HG02623 (cell line): ENCODE results near the gene GAS1.

Experiments
- ATAC-seq: cut with Tn5 transposase; IDR thresholded peaks from one replicate; pipeline ENCODE4 v1.9.1; 2021; ENCODE audit warnings: moderate library complexity; ENCODE audit not compliant: unreplicated experiment

Gene GAS1, protein sequence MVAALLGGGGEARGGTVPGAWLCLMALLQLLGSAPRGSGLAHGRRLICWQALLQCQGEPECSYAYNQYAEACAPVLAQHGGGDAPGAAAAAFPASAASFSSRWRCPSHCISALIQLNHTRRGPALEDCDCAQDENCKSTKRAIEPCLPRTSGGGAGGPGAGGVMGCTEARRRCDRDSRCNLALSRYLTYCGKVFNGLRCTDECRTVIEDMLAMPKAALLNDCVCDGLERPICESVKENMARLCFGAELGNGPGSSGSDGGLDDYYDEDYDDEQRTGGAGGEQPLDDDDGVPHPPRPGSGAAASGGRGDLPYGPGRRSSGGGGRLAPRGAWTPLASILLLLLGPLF

DNA sequence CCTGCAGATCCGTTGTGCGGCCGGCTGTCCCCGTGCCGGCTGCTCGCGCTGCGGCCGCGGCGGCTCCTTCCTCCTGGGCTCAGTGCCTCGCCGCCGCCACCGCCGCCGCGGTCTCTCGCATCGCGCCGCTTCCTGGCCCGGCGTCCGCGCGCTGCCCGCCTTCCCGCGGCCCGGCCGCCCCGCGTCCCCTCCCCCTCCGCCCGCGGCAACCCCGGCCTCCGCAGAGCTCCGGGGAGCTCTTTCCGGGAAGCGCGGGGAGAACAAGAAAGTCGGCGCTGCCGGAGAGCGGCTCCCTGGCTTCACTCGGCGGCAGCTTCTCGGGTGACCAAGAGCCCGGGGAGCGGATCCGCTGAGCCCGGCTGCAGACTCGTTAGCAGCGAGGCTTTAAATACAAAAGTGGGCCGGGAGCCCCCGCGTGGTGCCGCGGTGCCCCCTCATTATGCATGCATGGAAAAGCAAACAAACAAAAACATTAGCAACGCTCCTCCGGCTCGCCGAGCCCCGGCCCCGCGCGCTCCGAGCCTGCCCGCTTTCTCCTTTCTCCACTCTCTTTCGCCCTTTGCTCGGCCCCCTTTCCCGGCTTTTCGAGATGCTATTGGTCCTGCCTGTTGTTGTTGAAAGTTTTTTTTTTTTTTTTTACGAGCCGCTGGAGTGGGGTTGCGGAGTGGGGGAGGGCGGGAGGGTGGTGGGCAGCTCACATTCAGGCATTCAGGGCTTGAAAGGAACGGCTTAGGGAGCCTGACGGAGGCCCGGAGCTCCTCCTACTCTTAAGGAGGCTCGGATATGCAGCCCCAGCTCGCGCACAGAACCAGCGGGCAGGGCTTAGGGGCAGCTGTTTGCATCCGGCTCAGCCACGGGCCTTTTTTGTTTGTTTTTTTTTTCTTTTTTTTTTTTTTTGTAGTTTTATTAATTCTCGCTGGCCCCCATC is at the start of gene GAS1:
Gene GAS1, minus strand, starts transcription at position 361 of the 928 bp plus-strand sequence. CDS start 727 bp downstream, outside the sequence.
- ATAC-seq = peak; percentile 41

DNA sequence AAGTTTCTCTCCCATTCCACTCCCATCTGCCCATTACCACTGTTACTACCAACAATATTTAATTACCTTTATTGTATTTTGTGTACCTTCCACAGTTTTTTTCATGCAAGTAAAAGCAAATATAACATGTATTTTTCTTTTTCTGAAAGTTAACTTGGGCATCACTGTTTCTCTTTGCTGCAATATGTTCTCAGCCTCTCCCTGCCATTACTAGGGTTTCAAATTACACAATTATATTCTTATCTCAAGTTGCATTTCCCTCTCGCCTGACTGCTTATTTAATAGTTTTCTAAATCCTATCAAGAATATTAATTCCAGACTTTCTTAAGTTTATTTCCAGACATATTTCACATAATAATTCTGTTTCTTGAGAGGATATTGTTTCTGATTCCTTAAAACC is 46.9 kb upstream of the GAS1 start:
- no peak for ATAC-seq

DNA sequence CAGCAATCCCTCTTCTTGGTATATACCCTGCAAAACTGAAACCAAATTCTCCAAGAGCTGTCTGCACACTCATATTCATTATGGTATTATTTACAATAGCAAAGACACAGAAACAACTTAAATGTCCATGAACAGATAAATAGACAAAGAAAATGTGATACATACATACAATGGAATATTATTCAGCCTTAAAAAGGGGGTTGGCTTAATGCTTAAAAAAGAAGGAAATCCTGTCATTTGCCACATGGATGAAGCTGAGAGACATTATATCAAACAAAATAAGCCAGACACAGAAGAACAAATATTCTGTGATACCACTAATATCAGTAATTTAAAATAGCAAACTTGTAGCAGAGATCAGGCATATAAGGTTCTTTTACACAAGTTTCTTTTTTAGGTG is 46.5 kb upstream of the GAS1 start:
- no peak for ATAC-seq

DNA sequence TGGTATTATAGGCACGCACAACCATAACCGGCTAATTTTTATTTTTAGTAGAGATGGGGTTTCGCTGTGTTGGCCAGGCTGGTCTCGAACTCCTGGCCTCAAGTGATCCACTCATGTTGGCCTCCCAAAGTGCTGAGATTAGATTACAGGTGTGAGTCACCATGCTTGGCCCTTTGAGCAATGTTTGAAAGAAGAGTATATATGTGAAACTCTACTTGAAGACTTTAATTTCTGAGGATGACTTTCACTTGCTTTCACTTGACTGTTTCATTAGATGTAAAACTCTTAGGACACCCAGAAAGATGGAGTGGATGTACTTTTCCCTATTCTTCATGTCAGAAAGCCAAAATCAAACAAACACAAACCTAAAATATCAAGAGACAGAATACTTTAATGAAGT is 43.8 kb upstream of the GAS1 start:
- ATAC-seq = no peak

DNA sequence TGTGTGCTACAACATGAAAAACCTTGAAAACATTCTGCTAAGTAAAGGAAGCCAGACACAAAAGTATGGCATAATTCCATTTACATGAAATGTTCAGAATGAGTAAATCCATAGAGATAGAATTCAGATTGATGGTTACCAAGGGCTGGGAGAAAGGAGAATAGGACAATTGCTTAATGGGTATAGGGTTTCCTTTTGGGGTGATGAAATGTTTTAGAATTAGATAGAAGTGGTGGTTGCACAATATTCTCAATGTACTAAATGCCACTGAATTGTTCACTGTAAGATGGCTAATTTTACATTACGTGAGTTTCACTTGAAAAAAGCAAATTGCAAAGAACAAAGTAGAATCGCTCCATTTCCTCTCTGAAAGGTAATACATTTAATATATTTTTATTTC is 43.0 kb upstream of the GAS1 start:
- ATAC-seq = no peak

DNA sequence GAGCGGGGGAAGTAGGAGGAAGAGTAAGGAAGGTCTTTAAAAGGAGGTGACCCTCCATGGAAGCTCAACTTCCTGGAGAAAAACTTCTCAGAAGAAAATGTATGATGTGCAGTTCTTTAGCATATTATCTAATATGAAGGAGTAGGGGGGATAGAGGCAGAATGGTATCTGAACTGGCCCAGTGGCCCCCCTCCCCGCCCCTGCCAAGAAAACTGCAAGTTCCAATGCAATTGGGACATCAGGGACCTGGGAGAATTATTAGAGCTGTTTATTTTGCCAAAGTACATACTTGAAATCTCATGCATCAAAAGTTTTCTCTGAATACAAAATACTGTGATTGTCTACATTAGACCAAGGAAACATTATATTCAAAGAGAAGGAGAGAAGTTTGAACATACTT is 40.6 kb upstream of the GAS1 start:
- no peak for ATAC-seq

DNA sequence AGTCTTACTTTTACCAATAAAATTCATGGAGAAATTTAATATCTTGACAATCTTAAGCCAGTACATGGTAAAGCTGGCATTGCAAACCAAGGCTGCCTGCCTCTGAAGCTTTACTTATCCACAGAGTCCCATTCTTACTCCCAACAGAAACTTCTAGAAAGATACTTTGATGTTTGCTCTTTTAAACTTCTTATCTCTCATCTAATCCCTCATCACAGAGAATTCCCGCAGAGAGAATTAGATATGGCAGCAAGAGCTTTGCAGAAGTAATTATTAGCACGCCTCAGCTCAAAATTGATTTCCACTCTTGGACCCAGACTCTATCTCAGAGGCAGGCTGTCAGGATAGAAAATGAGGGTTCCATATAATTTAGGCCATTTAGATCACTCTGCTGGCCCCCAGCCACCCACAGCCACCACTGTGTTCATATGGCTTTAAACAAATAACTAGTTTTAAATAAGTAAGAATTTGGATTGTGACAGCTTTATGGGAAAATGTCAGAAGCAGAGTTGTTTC is 37.9 kb upstream of the GAS1 start:
- ATAC-seq = no peak

DNA sequence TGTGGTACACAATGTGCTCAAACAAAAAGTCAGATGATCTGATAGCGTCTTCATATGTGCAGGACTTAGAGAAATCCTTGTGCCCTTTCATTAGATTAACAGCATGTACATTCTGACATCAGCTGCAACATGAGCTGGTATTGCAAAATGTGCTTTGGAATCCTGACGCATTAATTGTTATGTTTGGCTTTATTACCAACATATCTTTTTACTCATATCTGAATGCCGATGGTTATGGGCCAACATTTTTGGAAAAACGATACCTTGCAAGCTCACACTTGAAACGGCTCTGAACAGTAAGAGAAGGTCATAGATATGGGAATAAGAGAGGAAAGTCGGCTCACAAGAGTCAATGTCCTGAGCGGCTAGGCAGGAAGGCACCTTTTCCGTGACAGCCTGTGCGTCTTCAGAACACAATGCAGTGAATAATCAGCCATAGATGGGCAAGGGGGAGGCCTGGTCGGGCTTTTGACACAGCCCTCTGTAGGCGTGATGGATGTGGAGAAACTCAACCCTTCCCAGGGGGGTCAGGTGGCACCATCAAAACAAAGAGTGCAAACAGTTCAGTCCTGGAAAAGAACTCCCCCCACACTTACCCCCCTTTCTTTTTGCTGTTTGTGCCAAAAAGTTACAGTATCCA is 36.4 kb upstream of the GAS1 start:
- no peak for ATAC-seq

DNA sequence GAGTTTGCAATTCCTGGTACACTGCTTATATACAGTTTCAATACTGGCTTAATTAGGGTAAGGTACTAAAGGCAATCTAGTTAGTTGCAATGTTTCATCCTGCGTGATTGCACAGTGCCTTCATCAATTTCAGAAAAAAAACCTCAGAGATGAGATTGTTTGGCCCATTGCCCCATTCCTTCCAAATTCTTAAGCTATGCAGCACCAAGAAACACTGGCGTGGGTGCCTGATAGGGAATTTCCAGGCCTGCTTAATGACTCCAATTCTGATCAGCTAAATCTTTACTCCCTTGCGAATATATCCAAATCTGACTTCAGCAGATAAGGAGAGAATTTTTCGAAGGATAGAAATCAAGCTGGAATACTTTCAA is 35.9 kb upstream of the GAS1 start:
- ATAC-seq = no peak

DNA sequence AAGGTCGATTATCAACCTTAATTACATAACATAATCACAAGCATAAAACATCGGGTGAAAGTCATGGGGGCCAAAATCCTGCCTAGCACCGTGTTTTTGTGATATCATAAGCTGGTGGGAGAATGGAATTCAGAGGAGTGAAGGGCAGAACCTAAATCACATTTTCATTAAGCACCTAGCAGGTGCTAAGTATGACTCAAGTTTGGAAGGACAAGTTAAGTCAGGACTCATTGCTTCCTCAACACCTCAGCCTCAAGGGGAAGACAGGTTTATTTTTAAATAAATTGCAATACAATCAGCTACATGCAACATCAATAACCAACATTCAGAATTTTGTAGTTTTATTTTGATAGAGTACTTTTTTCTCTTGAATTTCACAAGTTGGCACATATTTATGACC is 33.5 kb upstream of the GAS1 start:
- no peak for ATAC-seq

DNA sequence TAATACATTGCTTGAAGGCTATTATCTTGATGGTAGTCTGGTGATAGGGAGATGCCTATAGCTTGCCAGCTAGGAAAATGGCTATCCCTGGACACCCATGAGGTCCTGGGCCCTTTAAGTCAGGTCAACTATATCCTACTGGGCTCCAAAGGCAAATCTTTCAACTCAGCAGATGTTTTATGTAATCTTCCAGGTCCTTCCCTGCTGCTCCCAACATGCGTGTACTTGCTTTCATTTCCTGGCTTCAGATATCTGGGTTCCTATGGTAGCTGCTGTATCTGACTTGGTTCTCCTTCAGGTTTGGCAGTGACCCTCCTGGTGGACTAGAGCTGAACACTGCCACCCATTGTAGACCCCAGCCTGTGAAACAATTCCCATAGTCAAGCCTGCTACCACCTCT is 32.4 kb upstream of the GAS1 start:
- no peak for ATAC-seq

DNA sequence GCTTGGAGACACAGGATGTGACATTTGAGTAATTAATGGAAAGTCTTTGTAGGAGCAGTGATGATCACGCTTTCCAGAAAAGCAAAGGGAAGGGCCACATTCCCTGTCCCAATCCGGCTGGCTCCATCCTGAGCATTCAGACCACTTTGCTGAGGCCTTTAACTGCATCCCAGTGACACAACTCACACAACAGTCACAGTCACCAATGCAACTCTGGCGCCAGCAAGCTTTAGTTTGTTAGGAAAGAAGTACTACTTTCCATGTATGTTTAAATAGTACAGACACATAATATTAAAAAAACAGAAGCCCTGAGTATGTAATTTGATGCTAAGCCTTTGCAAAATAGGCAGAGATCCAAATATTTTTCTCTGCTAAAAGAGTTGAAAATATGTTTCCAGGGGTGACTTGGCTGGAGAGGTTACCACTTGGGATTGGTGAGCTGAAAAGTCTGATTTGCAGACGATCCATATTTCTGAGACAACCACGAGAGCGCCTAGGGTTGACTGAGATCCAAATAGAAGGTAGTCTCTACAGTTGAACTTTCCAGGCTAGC is 31.7 kb upstream of the GAS1 start:
- no peak for ATAC-seq

DNA sequence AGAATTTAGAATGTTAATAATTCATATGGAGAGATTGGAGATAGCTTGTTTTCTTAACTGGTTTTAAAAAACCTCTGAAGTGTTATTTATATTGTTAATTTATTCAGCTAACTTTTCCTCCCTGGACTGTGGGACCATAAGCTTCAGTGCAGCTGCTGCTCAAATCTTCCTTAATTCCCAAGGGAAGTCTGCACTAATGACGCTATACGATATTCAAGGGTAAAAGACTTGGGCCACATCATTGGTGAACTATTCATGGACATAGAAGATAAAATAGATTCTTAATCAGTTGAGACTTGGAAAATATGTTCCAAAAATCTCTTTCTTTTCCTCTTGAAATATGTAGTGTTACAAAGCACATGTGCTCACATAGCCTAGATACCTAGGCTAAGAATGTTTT is 31.1 kb upstream of the GAS1 start:
- no peak for ATAC-seq

DNA sequence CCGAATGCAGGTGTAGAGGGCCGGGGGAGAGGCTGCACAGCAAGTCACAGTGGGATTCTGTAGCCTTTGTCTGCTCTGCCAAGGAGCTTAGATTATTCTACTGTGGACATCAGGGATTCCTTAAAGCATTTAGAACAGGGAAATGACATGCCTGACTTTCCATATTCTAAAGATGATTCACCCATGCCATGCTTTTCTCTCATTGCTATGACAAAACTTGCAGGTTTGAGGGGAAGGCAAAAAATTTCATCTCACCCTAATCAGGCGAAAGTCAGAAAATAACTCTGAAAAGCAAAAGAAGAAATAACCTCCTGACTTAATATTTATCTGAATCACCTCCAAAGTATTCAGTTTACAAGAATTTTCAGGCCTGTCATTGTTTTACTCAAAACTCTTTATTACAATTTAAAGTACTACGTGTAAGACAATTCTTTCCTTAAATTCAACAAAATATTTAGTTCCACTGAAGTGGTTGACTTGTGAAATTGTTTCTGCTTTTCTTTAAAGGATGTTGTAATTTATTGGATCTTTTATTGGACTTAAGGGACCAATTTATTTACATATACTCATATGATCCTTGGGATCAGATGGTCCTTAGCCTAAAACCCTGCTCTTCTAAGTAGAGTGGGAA is 30.0 kb upstream of the GAS1 start:
- no peak for ATAC-seq

DNA sequence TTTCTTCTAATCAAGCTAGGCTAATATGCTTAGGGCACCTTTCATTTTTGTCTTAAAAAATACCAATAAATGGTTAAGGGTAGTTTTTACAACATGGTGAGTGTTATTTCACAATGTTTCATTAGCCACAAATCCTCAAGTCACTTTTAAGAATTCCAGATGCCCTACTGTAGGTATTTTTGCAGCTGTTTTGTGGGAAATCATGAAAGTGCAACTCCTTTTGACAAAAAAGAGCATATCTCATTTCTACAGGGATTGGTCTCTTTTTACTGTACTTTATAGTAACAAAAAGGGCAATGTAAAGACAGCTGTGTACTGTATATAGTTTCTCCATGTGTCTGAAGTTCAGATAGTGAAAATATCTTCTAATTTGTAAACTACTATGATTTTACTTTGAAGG is 28.3 kb upstream of the GAS1 start:
- ATAC-seq = no peak

DNA sequence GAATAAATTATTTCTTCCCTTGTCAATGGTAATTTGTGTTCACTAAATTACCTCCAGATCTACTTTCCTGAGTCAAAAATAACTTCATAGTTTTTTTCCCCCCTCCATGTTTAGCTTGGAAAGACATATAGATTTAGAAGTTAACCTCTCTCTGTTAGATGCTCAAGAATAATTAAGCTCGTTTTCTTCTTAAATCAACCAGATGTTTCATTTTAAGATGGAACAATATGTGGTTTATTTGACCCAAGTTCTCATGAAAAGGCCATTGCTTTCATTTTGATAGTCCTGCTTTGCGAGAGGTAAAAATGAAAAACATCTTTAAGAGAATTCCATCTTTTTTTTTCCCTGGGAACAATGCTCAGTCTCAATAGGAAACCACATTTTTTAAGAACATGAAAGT is 27.7 kb upstream of the GAS1 start:
- ATAC-seq = no peak

DNA sequence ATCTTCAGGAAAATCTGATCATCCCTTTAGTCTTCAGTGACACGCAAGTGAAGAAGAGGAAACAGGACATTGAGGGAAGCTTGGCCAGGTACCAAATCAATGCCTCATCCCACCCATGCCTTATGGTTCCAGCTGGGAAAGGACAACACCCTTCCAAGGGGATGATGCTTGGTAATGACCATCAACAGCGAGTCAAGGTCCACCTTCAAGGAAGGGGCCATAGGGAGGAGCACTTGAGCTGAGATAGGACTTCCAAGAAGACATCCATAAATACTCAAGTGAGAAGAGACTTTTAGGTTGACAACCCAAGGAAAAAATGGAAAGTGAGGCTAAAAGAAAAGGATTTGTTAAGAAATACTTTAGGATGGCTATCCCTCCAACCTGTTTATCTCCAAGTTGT is 27.1 kb upstream of the GAS1 start:
- no peak for ATAC-seq

DNA sequence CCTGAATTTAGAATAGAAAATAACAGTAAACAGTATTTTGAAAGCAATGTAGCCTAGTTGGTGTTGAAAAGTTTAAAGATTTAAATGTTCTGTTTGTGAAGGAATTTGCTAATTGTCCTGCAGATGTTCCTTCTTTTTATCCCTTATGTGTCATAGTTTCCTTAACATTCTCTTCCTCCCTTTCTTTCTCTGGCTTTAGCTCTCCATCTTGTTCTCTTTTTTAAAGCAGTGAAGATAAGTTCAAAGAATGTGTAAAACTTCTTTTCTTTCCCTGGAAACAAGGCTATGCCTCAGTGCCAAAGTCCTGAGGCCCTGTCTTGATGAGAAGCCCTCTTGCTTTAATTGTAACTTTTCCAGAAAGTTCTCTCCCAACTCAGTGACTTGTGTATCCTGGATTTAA is 24.4 kb upstream of the GAS1 start:
- ATAC-seq = no peak

DNA sequence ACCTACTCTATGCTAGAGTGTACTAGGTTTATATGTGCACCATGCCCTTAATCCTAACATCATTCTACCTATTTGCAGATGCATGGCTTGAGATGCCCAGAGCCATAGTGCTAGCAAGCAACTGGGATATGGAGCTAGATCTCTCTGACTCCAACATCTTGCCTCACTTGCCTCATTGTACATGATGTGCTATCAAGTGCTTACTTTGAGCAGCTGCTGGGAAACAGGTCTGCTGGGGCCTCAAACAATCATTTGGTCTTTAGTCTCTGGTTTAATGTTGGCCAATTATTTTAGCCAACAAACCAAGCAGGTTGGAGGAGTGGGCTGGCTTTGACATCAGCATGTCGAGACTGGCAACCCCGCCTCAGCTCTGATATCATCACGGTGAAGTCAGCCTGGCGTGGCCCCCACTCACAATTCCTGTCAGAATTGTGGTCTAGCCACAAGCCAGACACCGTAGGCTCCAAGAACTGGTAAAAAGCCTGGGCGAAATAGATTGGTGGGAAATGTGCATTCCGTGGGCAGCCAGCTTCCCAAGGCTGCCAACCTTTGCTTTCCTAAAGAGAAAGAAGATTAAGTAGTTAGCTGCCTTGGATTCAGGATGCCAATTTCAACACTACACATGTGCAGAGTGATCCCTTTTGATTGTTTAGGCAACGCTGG is 21.1 kb upstream of the GAS1 start:
- no peak for ATAC-seq

DNA sequence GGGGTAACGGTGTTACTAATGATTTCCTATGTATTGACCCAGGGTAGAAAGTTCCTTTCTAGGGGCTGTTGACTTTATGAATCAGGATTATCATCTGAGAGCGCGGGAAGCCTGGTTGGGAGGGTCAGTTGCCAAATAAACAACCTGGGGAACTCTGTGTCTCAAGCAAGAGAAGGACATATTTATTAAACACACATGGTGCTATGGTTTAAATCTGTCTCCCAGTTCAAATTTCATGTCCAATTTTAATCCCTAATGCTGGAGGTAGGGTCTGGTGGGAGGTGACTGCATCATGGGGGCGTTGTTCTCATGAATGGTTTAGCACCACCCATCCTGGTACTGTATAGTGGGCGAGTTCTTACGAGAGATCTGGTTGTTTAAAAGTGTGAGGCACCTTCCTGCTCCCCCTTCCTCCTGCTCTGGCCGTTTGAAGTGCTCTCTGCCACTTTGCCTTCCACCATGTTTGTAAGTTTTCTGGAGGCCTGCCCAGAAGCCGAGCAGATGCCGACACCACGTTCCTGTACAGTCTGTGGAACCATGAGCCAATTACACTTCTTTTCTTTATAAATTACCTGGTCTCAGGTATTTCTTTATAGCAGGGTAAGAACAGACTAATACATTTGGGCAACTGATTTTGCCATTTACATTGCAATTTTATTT is 19.7 kb upstream of the GAS1 start:
- ATAC-seq = no peak
